ENCODE data around the gene BLMH. TPM values are rescaled to one million over a fixed set of nuclear protein-coding genes. Genes with fewer than 3 reads are reported as not detected.

BLMH gene
- total and polyA plus RNA-seq, 4 donors, result 4.2 to 17.5 (median 12.9) TPM

DNA sequence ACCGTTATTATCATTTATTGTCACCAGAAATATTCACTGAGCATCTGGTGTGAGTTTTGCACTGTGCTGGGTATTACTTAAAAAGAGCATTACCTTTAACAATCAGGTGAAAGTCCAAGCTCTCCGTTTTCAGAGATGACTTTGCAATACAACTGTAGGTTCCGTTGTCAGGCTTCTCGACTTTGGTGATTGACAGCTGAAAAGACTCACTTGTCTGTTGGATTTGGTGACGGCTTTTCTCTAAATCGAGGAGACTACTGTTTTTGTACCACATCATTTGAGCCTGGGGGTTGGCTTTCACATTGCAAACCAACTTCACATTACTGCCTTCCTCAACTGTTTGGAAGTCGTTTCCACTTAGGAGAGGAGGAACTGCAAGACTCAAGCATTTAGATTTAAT, 33.0 kb upstream of the BLMH start (continued):
- TF ChIP-seq, protein P1, sequence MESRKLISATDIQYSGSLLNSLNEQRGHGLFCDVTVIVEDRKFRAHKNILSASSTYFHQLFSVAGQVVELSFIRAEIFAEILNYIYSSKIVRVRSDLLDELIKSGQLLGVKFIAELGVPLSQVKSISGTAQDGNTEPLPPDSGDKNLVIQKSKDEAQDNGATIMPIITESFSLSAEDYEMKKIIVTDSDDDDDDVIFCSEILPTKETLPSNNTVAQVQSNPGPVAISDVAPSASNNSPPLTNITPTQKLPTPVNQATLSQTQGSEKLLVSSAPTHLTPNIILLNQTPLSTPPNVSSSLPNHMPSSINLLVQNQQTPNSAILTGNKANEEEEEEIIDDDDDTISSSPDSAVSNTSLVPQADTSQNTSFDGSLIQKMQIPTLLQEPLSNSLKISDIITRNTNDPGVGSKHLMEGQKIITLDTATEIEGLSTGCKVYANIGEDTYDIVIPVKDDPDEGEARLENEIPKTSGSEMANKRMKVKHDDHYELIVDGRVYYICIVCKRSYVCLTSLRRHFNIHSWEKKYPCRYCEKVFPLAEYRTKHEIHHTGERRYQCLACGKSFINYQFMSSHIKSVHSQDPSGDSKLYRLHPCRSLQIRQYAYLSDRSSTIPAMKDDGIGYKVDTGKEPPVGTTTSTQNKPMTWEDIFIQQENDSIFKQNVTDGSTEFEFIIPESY (IDR thresholded peaks at IDR 0.05), result no peak
- TF ChIP-seq EGR1 (IDR thresholded peaks at IDR 0.05; ENCODE audit: low read depth in 2 of 2) (no peak), FOXA1 (IDR thresholded peaks at IDR 0.05) (no peak), RAD21 (IDR thresholded peaks at IDR 0.05) (no peak), JUND (IDR thresholded peaks at IDR 0.05) (no peak), NR2F2 (IDR thresholded peaks at IDR 0.05) (no peak), TAF1 (conservative IDR thresholded peaks at IDR 0.05) (no peak), HNF4A (conservative IDR thresholded peaks at IDR 0.05) (no peak)

DNA sequence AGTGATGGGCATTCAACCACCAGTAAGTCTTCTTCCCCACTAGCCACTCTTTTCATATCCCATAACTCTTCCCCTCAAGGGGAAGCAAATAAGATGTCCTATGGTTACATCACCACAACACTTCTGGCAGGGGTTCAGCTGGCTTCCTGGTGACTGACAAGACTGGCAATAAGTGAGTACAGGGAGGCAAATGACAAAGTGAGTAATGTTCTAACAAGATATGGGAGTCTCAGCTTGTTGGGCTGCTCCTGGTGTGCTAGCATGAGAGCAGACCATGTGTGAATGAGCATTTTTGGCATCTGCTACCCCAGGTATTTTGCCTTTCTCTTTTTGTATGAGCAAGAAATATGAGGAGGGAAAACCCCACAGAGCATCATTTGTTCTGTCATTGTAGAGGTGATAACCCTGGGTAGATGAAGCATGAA, 32.2 kb upstream of the BLMH start:
- no peaks in the 10 kb centered on the region for H3K36me3 ChIP-seq (ENCODE audit: control insufficient read depth in 4 of 4, insufficient read depth in 3 of 4, low read depth in 1 of 4, low read length in 3 of 4)
- no peak for DNase-seq (ENCODE audit: low spot score)
- H3K4me3 ChIP-seq (ENCODE audit: low read depth in 1 of 3, low read length in 3 of 3), result no peak overlapping the region
- H3K9ac ChIP-seq (ENCODE audit: low read depth in 1 of 2, low read length in 2 of 2), result no peak overlapping the region
- no peak for TF ChIP-seq GABPA (IDR thresholded peaks at IDR 0.05 in 1 of 2, conservative IDR thresholded peaks at IDR 0.05 in 1 of 2)
- TF ChIP-seq, protein P2, sequence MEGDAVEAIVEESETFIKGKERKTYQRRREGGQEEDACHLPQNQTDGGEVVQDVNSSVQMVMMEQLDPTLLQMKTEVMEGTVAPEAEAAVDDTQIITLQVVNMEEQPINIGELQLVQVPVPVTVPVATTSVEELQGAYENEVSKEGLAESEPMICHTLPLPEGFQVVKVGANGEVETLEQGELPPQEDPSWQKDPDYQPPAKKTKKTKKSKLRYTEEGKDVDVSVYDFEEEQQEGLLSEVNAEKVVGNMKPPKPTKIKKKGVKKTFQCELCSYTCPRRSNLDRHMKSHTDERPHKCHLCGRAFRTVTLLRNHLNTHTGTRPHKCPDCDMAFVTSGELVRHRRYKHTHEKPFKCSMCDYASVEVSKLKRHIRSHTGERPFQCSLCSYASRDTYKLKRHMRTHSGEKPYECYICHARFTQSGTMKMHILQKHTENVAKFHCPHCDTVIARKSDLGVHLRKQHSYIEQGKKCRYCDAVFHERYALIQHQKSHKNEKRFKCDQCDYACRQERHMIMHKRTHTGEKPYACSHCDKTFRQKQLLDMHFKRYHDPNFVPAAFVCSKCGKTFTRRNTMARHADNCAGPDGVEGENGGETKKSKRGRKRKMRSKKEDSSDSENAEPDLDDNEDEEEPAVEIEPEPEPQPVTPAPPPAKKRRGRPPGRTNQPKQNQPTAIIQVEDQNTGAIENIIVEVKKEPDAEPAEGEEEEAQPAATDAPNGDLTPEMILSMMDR (IDR thresholded peaks at IDR 0.05; ENCODE audit: low read depth, low read length, missing input control), result no peak
- TF ChIP-seq YY1 (IDR thresholded peaks at IDR 0.05), result no peak
- no peak for TF ChIP-seq NR2F2 (IDR thresholded peaks at IDR 0.05)
- TF ChIP-seq HNF4A (conservative IDR thresholded peaks at IDR 0.05), result no peak
- no peak for TF ChIP-seq SP1 (IDR thresholded peaks at IDR 0.05)
- TF ChIP-seq RXRA (IDR thresholded peaks at IDR 0.05), result no peak
- H3K9me3 ChIP-seq (ENCODE audit: control insufficient read depth in 4 of 4, low read length in 3 of 4), result no peaks in the 10 kb centered on the region
- H3K4me1 ChIP-seq (ENCODE audit: control insufficient read depth in 4 of 4, insufficient read depth in 4 of 4, low read length in 3 of 4), result no peaks in the 10 kb centered on the region
- H3K27ac ChIP-seq (ENCODE audit: low read depth in 1 of 2, low read length in 2 of 2), result no peak overlapping the region
- H3K27me3 ChIP-seq (ENCODE audit: control insufficient read depth in 4 of 4, insufficient read depth in 4 of 4, low read length in 3 of 4), result peaks cover 0 to 6% (median 0%) of the 10 kb centered on the region in 4 donors

DNA sequence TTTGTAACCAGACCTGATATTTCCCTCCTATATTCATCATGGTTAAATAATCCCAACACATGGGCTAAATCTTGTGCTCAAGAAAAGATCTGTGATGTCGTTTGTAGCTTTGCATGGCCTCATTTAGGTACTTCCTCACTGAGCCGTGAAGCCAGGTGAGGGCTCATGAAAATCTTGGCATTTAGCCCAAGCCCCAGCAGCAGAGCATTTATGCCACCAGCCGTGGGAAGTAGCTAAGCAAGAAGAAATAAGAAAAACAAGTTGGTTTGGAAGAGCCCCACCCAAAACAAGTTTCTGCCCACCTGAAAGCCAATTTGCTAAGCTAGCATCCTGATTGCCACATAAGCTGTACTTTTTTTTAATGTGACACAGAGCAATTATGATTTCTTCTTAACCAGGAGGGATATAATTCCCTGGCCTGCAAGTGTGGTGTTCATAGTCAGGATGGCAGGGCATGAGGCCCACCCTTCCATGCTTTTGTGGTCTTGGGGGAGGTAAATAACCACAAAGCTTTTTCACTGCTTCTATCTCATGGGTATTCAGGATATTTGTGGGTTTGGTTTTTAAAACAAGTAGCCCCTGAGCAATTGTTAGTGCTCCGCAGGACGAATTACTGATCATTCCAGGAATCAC, 31.6 kb upstream of the BLMH start:
- Histone ChIP-seq H3K36me3 (ENCODE audit: control insufficient read depth in 4 of 4, insufficient read depth in 3 of 4, low read depth in 1 of 4, low read length in 3 of 4) (no peaks in the 10 kb centered on the region), H3K27ac (ENCODE audit: low read depth in 1 of 2, low read length in 2 of 2) (no peak overlapping the region), H3K9ac (ENCODE audit: low read depth in 1 of 2, low read length in 2 of 2) (no peak overlapping the region), H3K27me3 (ENCODE audit: control insufficient read depth in 4 of 4, insufficient read depth in 4 of 4, low read length in 3 of 4) (peaks cover 0 to 6% (median 0%) of the 10 kb centered on the region in 4 donors), H3K9me3 (ENCODE audit: control insufficient read depth in 4 of 4, low read length in 3 of 4) (no peaks in the 10 kb centered on the region), H3K4me3 (ENCODE audit: low read depth in 1 of 3, low read length in 3 of 3) (no peak overlapping the region), H3K4me1 (ENCODE audit: control insufficient read depth in 4 of 4, insufficient read depth in 4 of 4, low read length in 3 of 4) (no peaks in the 10 kb centered on the region)
- no peak for DNase-seq (ENCODE audit: low spot score)
- TF ChIP-seq, protein P3, sequence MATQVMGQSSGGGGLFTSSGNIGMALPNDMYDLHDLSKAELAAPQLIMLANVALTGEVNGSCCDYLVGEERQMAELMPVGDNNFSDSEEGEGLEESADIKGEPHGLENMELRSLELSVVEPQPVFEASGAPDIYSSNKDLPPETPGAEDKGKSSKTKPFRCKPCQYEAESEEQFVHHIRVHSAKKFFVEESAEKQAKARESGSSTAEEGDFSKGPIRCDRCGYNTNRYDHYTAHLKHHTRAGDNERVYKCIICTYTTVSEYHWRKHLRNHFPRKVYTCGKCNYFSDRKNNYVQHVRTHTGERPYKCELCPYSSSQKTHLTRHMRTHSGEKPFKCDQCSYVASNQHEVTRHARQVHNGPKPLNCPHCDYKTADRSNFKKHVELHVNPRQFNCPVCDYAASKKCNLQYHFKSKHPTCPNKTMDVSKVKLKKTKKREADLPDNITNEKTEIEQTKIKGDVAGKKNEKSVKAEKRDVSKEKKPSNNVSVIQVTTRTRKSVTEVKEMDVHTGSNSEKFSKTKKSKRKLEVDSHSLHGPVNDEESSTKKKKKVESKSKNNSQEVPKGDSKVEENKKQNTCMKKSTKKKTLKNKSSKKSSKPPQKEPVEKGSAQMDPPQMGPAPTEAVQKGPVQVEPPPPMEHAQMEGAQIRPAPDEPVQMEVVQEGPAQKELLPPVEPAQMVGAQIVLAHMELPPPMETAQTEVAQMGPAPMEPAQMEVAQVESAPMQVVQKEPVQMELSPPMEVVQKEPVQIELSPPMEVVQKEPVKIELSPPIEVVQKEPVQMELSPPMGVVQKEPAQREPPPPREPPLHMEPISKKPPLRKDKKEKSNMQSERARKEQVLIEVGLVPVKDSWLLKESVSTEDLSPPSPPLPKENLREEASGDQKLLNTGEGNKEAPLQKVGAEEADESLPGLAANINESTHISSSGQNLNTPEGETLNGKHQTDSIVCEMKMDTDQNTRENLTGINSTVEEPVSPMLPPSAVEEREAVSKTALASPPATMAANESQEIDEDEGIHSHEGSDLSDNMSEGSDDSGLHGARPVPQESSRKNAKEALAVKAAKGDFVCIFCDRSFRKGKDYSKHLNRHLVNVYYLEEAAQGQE (IDR thresholded peaks at IDR 0.05), result no peak
- TF ChIP-seq TAF1 (conservative IDR thresholded peaks at IDR 0.05) (no peak), FOXA2 (IDR thresholded peaks at IDR 0.05) (no peak), JUND (IDR thresholded peaks at IDR 0.05) (no peak), HNF4G (IDR thresholded peaks at IDR 0.05) (no peak)
- WGBS, result 73% methylated on average over 5 of the region's 5 CpGs
